HCT116 (cell line): ENCODE results near the gene SDK2. TPM values are rescaled to one million over a fixed set of nuclear protein-coding genes. Genes with fewer than 3 reads are reported as not detected.

Source experiments
- ATAC-seq: fragments of 200-7000 bp; cut with Tn5 transposase; 2 replicates; pipeline ENCODE4 v1.9.1; 2020; ENCODE audit warnings: mild to moderate bottlenecking, moderate library complexity
- BruUV-seq: library from RNA; stranded (reverse); fragments of 400-500 nt; replicated peaks from 2 replicates; lab custom pipeline; 2021; lab: Mats Ljungman, UMichigan
- CTCF ChIA-PET: fragments of 300-600 bp; sonication (Branson Sonifier 250); formaldehyde crosslinking; loops from one replicate; lab custom pipeline; 2021; ENCODE audit warnings: antibody characterized with exemption; lab: Charles Lee
- POLR2A ChIA-PET: fragments of 300-600, 350-600 bp; sonication (Branson Sonifier 250); formaldehyde crosslinking; loops from one replicate; lab custom pipeline; 2021; ENCODE audit warnings: antibody characterized with exemption; lab: Charles Lee
- RAD21 ChIA-PET, 2 experiments: fragments of 300-600 bp; sonication (Branson Sonifier 250); formaldehyde crosslinking; loops; one replicate each; lab custom pipeline; 2023; ENCODE audit warnings: low total read pairs in 2 of 2; ENCODE audit not compliant: uncharacterized antibody in 2 of 2, unreplicated experiment in 2 of 2, low non-redundant PET in 1 of 2; lab: Charles Lee
- DNase-seq: peaks from one replicate; pipeline ENCODE4 v3.0.0-alpha.2; 2010; ENCODE audit warnings: low read depth, low spot score
- H2AFZ ChIP-seq: fragments of 200-600 bp; shearing (Covaris generic), sonication (generic); 2 replicates; pipeline ENCODE4 v1.6.1; 2017; ENCODE audit warnings: low read depth, mixed run types, mixed read lengths, antibody characterized with exemption, low read length; ENCODE audit not compliant: poor library complexity, severe bottlenecking
- H3K27ac ChIP-seq: 2 replicates; pipeline ENCODE4 v1.5.1; 2012; ENCODE audit warnings: low read depth, low read length
- H3K27me3 ChIP-seq: fragments of 200-600 bp; sonication (generic); 2 replicates; pipeline ENCODE4 v1.6.1; 2016; ENCODE audit warnings: mixed run types, low read length, mixed read lengths; ENCODE audit not compliant: insufficient read depth
- H3K36me3 ChIP-seq, 2 experiments: fragments of 200-500 bp in 1 of 2; fragments of 200-600 bp in 1 of 2; sonication (Bioruptor generic) in 1 of 2; sonication (generic) in 1 of 2; 2 replicates each; pipeline versions ENCODE4 v1.5.1 to v1.6.1; 2014 to 2016; ENCODE audit warnings: low read length in 2 of 2, inconsistent platforms in 1 of 2, mixed read lengths in 1 of 2, mixed run types in 1 of 2; ENCODE audit not compliant: insufficient read depth in 2 of 2, control insufficient read depth in 1 of 2
- H3K4me1 ChIP-seq, 2 experiments: fragments of 200-600 bp in 1 of 2; sonication (generic) in 1 of 2; 2 replicates each; pipeline versions ENCODE4 v1.5.1 to v1.6.1; 2012 to 2017; ENCODE audit warnings: low read length in 2 of 2, inconsistent platforms in 1 of 2, mild to moderate bottlenecking in 1 of 2, mixed read lengths in 1 of 2, mixed run types in 1 of 2, moderate library complexity in 1 of 2; ENCODE audit not compliant: insufficient read depth in 2 of 2, control insufficient read depth in 1 of 2
- H3K4me2 ChIP-seq: fragments of 200-600 bp; sonication (generic); 2 replicates; pipeline ENCODE4 v1.6.1; 2017; ENCODE audit warnings: mixed run types, low read length, mixed read lengths
- H3K4me3 ChIP-seq, 2 experiments: fragments of 200-600 bp in 1 of 2; sonication (generic) in 1 of 2; replicated peaks in 1 of 2; 2 replicates each; pipeline ENCODE4 v1.5.1; 2011 to 2016; ENCODE audit warnings: low read length in 2 of 2, control low read depth in 1 of 2, low read depth in 1 of 2, mild to moderate bottlenecking in 1 of 2, mixed read lengths in 1 of 2, mixed run types in 1 of 2
- H3K79me2 ChIP-seq: fragments of 200-600 bp; sonication (generic); 2 replicates; pipeline ENCODE4 v1.6.1; 2017; ENCODE audit warnings: mild to moderate bottlenecking, mixed run types, low read length, moderate library complexity, mixed read lengths; ENCODE audit not compliant: insufficient read depth
- H3K9ac ChIP-seq: fragments of 200-600 bp; sonication (generic); 2 replicates; pipeline ENCODE4 v1.6.1; 2016; ENCODE audit warnings: low read length, mixed read lengths
- H3K9me2 ChIP-seq: fragments of 200-600 bp; sonication (generic), shearing (Covaris generic); 2 replicates; pipeline ENCODE4 v1.6.1; 2017; ENCODE audit warnings: mixed run types, mild to moderate bottlenecking, moderate library complexity; ENCODE audit not compliant: insufficient read depth
- H3K9me3 ChIP-seq, 2 experiments: fragments of 200-500 bp in 1 of 2; fragments of 200-600 bp in 1 of 2; sonication (Bioruptor generic) in 1 of 2; sonication (generic) in 1 of 2; 2 replicates each; pipeline ENCODE4 v1.6.1; 2014 to 2017; ENCODE audit warnings: low read length in 2 of 2, mixed read lengths in 2 of 2, inconsistent platforms in 1 of 2, low read depth in 1 of 2, mild to moderate bottlenecking in 1 of 2, mixed run types in 1 of 2, moderate library complexity in 1 of 2; ENCODE audit not compliant: control insufficient read depth in 1 of 2, insufficient read depth in 1 of 2
- H4K20me1 ChIP-seq: fragments of 200-600 bp; sonication (generic), shearing (Covaris generic); 2 replicates; pipeline ENCODE4 v1.6.1; 2017; ENCODE audit warnings: mixed run types, mild to moderate bottlenecking, moderate library complexity; ENCODE audit not compliant: insufficient read depth
- CEBPB ChIP-seq: IDR thresholded peaks from 2 replicates; pipeline ENCODE4 v1.6.1; 2012; ENCODE audit warnings: low read depth
- ELF1 ChIP-seq: IDR thresholded peaks from 2 replicates; pipeline ENCODE4 v1.6.1; 2012; ENCODE audit warnings: low read depth, borderline replicate concordance
- EZH2 ChIP-seq: fragments of 200-600 bp; sonication (generic); IDR thresholded peaks from 2 replicates; pipeline ENCODE4 v1.6.1; 2017; ENCODE audit warnings: antibody characterized with exemption, mixed run types
- EZH2phosphoT487 ChIP-seq: fragments of 200-600 bp; IDR thresholded peaks from 2 replicates; pipeline ENCODE4 v1.6.1; 2018; ENCODE audit warnings: antibody characterized with exemption, borderline replicate concordance
- FOSL1 ChIP-seq: IDR thresholded peaks from 2 replicates; pipeline ENCODE4 v1.6.1; 2012; ENCODE audit warnings: low read depth
- POLR2AphosphoS5 ChIP-seq: IDR thresholded peaks from 2 replicates; pipeline ENCODE4 v1.6.1; 2011; ENCODE audit warnings: mild to moderate bottlenecking, low read depth, low read length, moderate library complexity
- RAD21 ChIP-seq: IDR thresholded peaks from 2 replicates; pipeline ENCODE4 v1.6.1; 2012; ENCODE audit warnings: low read depth, mild to moderate bottlenecking
- SIN3A ChIP-seq: IDR thresholded peaks from 2 replicates; pipeline ENCODE4 v1.6.1; 2012; ENCODE audit warnings: low read depth
- SP1 ChIP-seq: IDR thresholded peaks from 2 replicates; pipeline ENCODE4 v1.6.1; 2012; ENCODE audit warnings: low read depth
- ZNF274 ChIP-seq: fragments of 200-500 bp; sonication (Bioruptor generic); IDR thresholded peaks from 2 replicates; pipeline ENCODE4 v1.6.1; 2014; ENCODE audit warnings: mild to moderate bottlenecking, low read depth, low read length, inconsistent platforms
- intact Hi-C: fragments of 100-400 bp; cut with micrococcal nuclease; formaldehyde crosslinking; loops from 2 replicates; pipeline ENCODE4 v1.10.0; 2022
- total RNA-seq: library from RNA; stranded (reverse); gene quantifications from one replicate; pipeline ENCODE4 v1.2.1, GENCODE V29; 2021; ENCODE audit not compliant: unreplicated experiment
- TF ChIP-seq, protein P1 (sequence below), 3 experiments: fragments of 200-600 bp in 1 of 3; sonication (generic) in 1 of 3; IDR thresholded peaks in 2 of 3; conservative IDR thresholded peaks in 1 of 3; 2 replicates each; pipeline ENCODE4 v1.5.1; 2012 to 2017; ENCODE audit warnings: low read depth in 2 of 3, low read length in 2 of 3, antibody characterized with exemption in 1 of 3, borderline replicate concordance in 1 of 3, control low read depth in 1 of 3, mild to moderate bottlenecking in 1 of 3, mixed read lengths in 1 of 3, mixed run types in 1 of 3, moderate library complexity in 1 of 3; ENCODE audit not compliant: insufficient read depth in 1 of 3
- TF ChIP-seq, protein P2 (sequence below): IDR thresholded peaks from 2 replicates; pipeline ENCODE4 v1.6.1; 2012; ENCODE audit warnings: low read depth

The SDK2 gene
- total RNA-seq, 1 experiment from 2014 or later = 0.10 TPM

DNA sequence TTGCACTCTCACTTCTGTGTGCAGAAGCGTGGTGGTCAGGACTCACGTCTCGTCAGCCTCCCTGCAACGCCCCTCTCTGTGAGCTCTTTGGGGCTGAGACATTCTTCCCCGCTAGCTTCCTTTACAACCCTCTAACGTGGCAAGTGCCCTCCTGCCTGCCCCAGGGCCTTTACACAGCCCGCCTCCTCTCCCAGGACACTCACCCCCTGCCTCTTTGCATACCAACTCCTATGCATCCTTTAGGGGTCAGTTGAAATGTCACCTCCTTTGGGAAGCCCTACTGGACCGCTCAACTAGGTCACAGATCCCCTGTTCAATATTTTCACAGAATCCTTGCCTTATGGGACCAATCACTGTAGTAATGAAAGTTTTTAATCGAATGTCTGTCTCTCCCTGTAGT is 61.4 kb downstream of the SDK2 start (continued):
- TF ChIP-seq, protein P1, sequence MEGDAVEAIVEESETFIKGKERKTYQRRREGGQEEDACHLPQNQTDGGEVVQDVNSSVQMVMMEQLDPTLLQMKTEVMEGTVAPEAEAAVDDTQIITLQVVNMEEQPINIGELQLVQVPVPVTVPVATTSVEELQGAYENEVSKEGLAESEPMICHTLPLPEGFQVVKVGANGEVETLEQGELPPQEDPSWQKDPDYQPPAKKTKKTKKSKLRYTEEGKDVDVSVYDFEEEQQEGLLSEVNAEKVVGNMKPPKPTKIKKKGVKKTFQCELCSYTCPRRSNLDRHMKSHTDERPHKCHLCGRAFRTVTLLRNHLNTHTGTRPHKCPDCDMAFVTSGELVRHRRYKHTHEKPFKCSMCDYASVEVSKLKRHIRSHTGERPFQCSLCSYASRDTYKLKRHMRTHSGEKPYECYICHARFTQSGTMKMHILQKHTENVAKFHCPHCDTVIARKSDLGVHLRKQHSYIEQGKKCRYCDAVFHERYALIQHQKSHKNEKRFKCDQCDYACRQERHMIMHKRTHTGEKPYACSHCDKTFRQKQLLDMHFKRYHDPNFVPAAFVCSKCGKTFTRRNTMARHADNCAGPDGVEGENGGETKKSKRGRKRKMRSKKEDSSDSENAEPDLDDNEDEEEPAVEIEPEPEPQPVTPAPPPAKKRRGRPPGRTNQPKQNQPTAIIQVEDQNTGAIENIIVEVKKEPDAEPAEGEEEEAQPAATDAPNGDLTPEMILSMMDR (IDR thresholded peaks at IDR 0.05 in 2 of 3, conservative IDR thresholded peaks at IDR 0.05 in 1 of 3; ENCODE audit: borderline replicate concordance in 1 of 3, insufficient read depth in 1 of 3, low read depth in 2 of 3, low read length in 2 of 3) = no peak
- no peak for TF ChIP-seq SIN3A
- no peak for TF ChIP-seq ZNF274
- TF ChIP-seq, protein P2, sequence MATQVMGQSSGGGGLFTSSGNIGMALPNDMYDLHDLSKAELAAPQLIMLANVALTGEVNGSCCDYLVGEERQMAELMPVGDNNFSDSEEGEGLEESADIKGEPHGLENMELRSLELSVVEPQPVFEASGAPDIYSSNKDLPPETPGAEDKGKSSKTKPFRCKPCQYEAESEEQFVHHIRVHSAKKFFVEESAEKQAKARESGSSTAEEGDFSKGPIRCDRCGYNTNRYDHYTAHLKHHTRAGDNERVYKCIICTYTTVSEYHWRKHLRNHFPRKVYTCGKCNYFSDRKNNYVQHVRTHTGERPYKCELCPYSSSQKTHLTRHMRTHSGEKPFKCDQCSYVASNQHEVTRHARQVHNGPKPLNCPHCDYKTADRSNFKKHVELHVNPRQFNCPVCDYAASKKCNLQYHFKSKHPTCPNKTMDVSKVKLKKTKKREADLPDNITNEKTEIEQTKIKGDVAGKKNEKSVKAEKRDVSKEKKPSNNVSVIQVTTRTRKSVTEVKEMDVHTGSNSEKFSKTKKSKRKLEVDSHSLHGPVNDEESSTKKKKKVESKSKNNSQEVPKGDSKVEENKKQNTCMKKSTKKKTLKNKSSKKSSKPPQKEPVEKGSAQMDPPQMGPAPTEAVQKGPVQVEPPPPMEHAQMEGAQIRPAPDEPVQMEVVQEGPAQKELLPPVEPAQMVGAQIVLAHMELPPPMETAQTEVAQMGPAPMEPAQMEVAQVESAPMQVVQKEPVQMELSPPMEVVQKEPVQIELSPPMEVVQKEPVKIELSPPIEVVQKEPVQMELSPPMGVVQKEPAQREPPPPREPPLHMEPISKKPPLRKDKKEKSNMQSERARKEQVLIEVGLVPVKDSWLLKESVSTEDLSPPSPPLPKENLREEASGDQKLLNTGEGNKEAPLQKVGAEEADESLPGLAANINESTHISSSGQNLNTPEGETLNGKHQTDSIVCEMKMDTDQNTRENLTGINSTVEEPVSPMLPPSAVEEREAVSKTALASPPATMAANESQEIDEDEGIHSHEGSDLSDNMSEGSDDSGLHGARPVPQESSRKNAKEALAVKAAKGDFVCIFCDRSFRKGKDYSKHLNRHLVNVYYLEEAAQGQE = no peak
- TF ChIP-seq RAD21 = no peak
- no peak for TF ChIP-seq EZH2
- TF ChIP-seq FOSL1 = no peak
- no peak for TF ChIP-seq SP1
- no peak for TF ChIP-seq ELF1
- TF ChIP-seq, all 23 proteins: peak for 0

DNA sequence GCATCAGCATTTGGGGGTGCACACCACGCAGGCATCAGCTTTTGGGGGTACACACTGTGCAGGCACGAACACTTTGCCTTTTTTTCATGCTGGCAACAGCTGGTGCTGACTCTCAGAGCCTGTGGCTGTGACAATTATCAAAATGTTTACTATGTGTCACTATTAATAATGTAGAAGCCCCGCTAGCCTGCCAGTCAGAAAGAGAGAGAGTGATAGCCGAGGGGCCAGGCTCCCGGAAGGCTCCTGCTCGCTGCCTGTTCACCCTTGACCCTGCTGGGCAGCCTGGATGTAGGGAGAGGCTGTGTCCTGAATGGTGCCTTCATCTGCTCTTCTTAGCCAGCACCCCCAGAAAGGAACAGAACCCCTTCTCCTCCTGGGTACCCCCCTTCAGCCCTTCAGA is 61.9 kb downstream of the SDK2 start:
- no peaks in the 10 kb centered on the region for H3K9me3 ChIP-seq
- H3K36me3 ChIP-seq = no peaks in the 10 kb centered on the region
- no peak overlapping the region for H2AFZ ChIP-seq
- DNase-seq = no peak
- TF ChIP-seq RAD21 (no peak), EZH2phosphoT487 (no peak), CEBPB (no peak), POLR2AphosphoS5 (no peak), ELF1 (no peak)
- H3K9ac ChIP-seq = no peak overlapping the region
- peaks cover 21% of the 10 kb centered on the region for H3K27me3 ChIP-seq
- RAD21 ChIA-PET = no interaction called here
- POLR2A ChIA-PET = no interaction called here
- H3K9me2 ChIP-seq = no peaks in the 10 kb centered on the region
- H3K27ac ChIP-seq = no peak overlapping the region
- BruUV-seq = no TSS peak
- no peak overlapping the region for H3K4me2 ChIP-seq
- H4K20me1 ChIP-seq = no peaks in the 10 kb centered on the region
- H3K79me2 ChIP-seq = no peaks in the 10 kb centered on the region
- CTCF ChIA-PET = no interaction called here
- no peak for ATAC-seq
- no peak overlapping the region for H3K4me3 ChIP-seq
- H3K4me1 ChIP-seq = peaks cover 2 to 5% of the 10 kb centered on the region in 2 experiments; a peak in 3 of 4 replicates
- intact Hi-C loops = no loop called here
